Spleen (tissue), 11 donors: Measurements from ENCODE around the gene LRSAM1. TPM values are rescaled to one million over a fixed set of nuclear protein-coding genes. Genes with fewer than 3 reads are reported as not detected.

Experiments
- DNase-seq: peaks from one replicate; pipeline ENCODE4 v3.0.0-alpha.2; 2020
- H3K27ac ChIP-seq, 8 donors: fragments of 200-600 bp; sonication (generic) in 7 of 8; 1 replicate in 4 of 8; 2 replicates in 4 of 8; pipeline versions ENCODE4 v1.5.0 to v1.8.0; 2016 to 2021; ENCODE audit warnings: inconsistent platforms in 4 of 8, mild to moderate bottlenecking in 4 of 8, moderate library complexity in 1 of 8
- H3K27me3 ChIP-seq, 7 donors: fragments of 200-600 bp; sonication (generic) in 6 of 7; replicated peaks in 1 of 7; 1 replicate in 4 of 7; 2 replicates in 3 of 7; pipeline versions ENCODE4 v1.5.0 to v1.8.0; 2016 to 2021; ENCODE audit warnings: inconsistent platforms in 3 of 7, mild to moderate bottlenecking in 1 of 7
- H3K36me3 ChIP-seq, 6 donors: fragments of 200-600 bp; sonication (generic) in 5 of 6; 1 replicate in 4 of 6; 2 replicates in 2 of 6; pipeline versions ENCODE4 v1.5.0 to v1.8.0; 2016 to 2021; ENCODE audit warnings: inconsistent platforms in 2 of 6
- H3K4me1 ChIP-seq, 6 donors: fragments of 200-600 bp; sonication (generic) in 5 of 6; 1 replicate in 3 of 6; 2 replicates in 3 of 6; pipeline versions ENCODE4 v1.5.0 to v1.8.0; 2016 to 2021; ENCODE audit warnings: inconsistent platforms in 3 of 6
- H3K4me3 ChIP-seq, 8 donors: fragments of 200-600 bp; sonication (generic) in 7 of 8; 1 replicate in 4 of 8; 2 replicates in 4 of 8; pipeline versions ENCODE4 v1.5.0 to v1.8.0; 2016 to 2021; ENCODE audit warnings: inconsistent platforms in 4 of 8, mild to moderate bottlenecking in 4 of 8, moderate library complexity in 2 of 8
- H3K9me3 ChIP-seq, 8 donors: fragments of 200-600 bp; sonication (generic) in 7 of 8; 1 replicate in 4 of 8; 2 replicates in 4 of 8; pipeline versions ENCODE4 v1.5.0 to v1.8.0; 2016 to 2021; ENCODE audit warnings: inconsistent platforms in 4 of 8
- POLR2A ChIP-seq, 3 donors: fragments of 450-650 bp; IDR thresholded peaks; one replicate each; pipeline ENCODE4 v1.5.1; 2017; ENCODE audit warnings: antibody characterized with exemption in 3 of 3, mild to moderate bottlenecking in 1 of 3
- POLR2AphosphoS5 ChIP-seq, 3 donors: sonication (generic); formaldehyde crosslinking; IDR thresholded peaks; one replicate each; pipeline ENCODE4 v1.5.1; 2017; ENCODE audit warnings: antibody characterized with exemption in 3 of 3
- WGBS, 5 donors: extraction: QIAGEN DNeasy Blood & Tissue Kit in 3 of 5; methylation state at CpG; one replicate each; pipeline versions ENCODE4 v1.1.5 to v1.1.7; 2013 to 2018; 5-methylcytosine and 5-hydroxymethylcytosine counted together
- intact Hi-C: fragments of 100-400 bp; cut with DNase I; formaldehyde crosslinking; loops from one replicate; pipeline ENCODE4 v1.15.0; 2023; ENCODE audit warnings: low total_unique reads
- polyA plus RNA-seq, 3 donors: library from polyadenylated mRNA; stranded (reverse); fragments of 200-250 nt; gene quantifications; one replicate each; pipeline ENCODE4 v1.2.1, GENCODE V29; 2013
- total RNA-seq, 7 donors: library from RNA; depleted of rRNA in 3 of 7; stranded (reverse); fragments of >200 nt in 3 of 7; fragmentation: NEBNext Ultra II Directional in 4 of 7; extraction: Animal tissue kit (Norgen Biotek cat#: 25700) in 4 of 7; gene quantifications; one replicate each; pipeline versions ENCODE4 v1.1.0 to v1.2.1, GENCODE V29; 2016 to 2021
- TF ChIP-seq, protein P1 (sequence below), 11 experiments: fragments of 200-600 bp in 7 of 11; fragments of 450-650 bp in 4 of 11; sonication (generic) in 4 of 11; IDR thresholded peaks in 8 of 11; conservative IDR thresholded peaks in 3 of 11; 1 replicate in 7 of 11; 2 replicates in 4 of 11; pipeline versions ENCODE4 v1.4.0 to v1.8.0; 2016 to 2021; ENCODE audit warnings: antibody characterized with exemption in 11 of 11, inconsistent platforms in 4 of 11, mild to moderate bottlenecking in 1 of 11
- donor health status: healthy with polysubstance abuse.
- donor health status: DM: no; HTN: no; CAD: no; lungs with moderate emphysema.
- donor health status: DM: no; HTN: no; CAD: no.
- donor health status: Bipolar disorder and iron deficiency.
- donor health status: healthy.
- donor health status: DM: no; HTN: no; CAD: no.
- donor health status: DM: yes; HTN: yes; CAD: no.

Gene LRSAM1
- total and polyA plus RNA-seq, 10 donors = 13.5 to 32.1 (median 25.1) TPM

DNA sequence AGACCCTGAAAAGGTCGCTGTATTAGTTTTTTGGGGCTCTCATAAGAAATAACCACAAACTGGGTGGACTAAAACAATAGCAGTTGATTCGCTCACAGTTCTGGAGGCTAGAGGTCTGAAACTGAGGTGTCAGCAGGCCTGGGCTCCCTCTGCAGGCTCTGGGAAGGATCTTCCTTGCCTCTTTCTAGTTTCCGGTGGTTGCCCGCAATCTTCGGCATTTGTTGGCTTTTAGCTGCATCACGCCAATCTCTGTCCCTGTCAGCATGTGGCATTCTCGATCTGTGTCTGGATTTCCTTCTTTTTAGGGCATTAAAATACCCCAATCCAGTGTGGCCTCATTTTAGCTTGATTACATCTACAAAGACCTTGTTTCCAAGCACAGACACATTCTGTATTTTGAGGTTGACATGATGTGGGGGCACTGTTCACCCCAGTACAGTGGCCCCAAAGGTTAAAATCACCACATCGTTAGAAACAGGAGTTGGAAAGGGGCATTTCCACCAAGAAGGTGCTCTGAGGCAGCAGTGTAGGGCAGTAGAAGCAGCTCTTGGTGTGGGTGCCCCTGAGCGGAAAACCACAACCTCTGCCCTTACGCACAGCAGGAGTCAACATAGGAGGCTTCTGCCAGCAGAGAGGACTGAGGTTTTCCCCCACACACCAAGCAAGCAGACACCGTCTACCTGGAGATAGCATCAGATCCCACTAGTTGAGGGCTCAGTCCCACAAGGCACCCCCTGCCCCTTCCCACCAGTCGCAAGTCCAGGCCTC, 13.6 kb upstream of the LRSAM1 start:
- Histone ChIP-seq H3K27ac (peak overlapping the region in 1 of 8 donors; percentile 16), H3K4me1 (no peaks in the 10 kb centered on the region), H3K36me3 (peaks cover 7 to 100% (median 92%) of the 10 kb centered on the region in 6 donors), H3K27me3 (no peaks in the 10 kb centered on the region), H3K4me3 (no peak overlapping the region), H3K9me3 (no peaks in the 10 kb centered on the region)
- DNase-seq = no peak
- 80 to 87% (median 86%) methylated on average over 11 to 12 of the region's 12 CpGs for WGBS, 5 donors
- TF ChIP-seq, protein P1, sequence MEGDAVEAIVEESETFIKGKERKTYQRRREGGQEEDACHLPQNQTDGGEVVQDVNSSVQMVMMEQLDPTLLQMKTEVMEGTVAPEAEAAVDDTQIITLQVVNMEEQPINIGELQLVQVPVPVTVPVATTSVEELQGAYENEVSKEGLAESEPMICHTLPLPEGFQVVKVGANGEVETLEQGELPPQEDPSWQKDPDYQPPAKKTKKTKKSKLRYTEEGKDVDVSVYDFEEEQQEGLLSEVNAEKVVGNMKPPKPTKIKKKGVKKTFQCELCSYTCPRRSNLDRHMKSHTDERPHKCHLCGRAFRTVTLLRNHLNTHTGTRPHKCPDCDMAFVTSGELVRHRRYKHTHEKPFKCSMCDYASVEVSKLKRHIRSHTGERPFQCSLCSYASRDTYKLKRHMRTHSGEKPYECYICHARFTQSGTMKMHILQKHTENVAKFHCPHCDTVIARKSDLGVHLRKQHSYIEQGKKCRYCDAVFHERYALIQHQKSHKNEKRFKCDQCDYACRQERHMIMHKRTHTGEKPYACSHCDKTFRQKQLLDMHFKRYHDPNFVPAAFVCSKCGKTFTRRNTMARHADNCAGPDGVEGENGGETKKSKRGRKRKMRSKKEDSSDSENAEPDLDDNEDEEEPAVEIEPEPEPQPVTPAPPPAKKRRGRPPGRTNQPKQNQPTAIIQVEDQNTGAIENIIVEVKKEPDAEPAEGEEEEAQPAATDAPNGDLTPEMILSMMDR (IDR thresholded peaks at IDR 0.05 in 8 of 11, conservative IDR thresholded peaks at IDR 0.05 in 3 of 11) = no peak
- no peak for TF ChIP-seq POLR2AphosphoS5 (IDR thresholded peaks at IDR 0.05)
- TF ChIP-seq POLR2A (IDR thresholded peaks at IDR 0.05) = no peak
- intact Hi-C loops = no loop called here

DNA sequence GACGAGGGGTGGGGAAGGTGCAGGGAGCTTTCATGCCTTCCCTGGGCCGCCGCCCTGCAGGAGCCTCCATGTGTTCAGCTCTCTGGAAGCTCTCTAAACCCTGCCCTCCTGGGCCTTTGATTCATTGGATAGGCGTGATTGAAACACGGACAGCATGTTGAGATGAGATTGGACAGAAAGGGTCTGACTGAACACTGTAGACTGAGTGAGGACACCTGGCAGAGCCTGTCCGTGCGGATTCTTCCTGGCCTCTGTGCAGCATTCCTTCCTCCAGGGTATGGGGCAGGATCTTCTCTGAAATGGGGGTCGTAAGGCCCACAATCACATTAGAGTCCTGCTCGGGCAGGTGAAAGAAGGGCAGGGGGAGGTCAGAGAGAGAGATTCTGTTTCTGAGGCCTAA, 12.9 kb upstream of the LRSAM1 start:
- Histone ChIP-seq H3K27me3 (no peaks in the 10 kb centered on the region), H3K4me1 (no peaks in the 10 kb centered on the region), H3K36me3 (peaks cover 3 to 100% (median 93%) of the 10 kb centered on the region in 6 donors), H3K9me3 (no peaks in the 10 kb centered on the region), H3K27ac (no peak overlapping the region), H3K4me3 (no peak overlapping the region)
- DNase-seq = no peak
- 95 to 97% (median 96%) methylated on average over 9 of the region's 9 CpGs for WGBS, 5 donors
- TF ChIP-seq POLR2AphosphoS5 (IDR thresholded peaks at IDR 0.05) (no peak), POLR2A (IDR thresholded peaks at IDR 0.05) (no peak)
- TF ChIP-seq, protein P1 (IDR thresholded peaks at IDR 0.05 in 8 of 11, conservative IDR thresholded peaks at IDR 0.05 in 3 of 11) = no peak
- intact Hi-C loops = no loop called here

DNA sequence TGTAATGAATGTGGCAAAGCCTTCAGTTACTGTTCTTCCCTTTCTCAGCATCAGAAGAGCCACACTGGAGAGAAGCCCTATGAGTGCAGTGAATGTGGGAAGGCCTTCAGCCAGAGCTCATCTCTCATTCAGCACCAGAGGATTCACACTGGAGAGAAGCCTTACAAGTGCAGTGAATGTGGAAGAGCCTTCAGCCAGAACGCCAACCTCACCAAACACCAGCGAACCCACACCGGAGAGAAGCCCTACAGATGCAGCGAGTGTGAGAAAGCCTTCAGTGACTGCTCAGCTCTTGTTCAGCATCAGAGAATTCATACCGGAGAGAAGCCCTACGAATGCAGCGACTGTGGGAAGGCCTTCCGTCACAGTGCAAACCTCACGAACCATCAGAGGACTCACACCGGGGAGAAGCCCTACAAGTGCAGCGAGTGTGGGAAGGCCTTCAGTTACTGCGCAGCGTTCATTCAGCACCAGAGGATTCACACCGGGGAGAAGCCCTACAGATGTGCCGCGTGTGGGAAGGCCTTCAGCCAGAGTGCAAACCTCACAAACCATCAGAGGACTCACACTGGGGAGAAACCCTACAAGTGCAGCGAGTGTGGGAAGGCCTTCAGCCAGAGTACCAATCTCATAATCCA, 6.9 kb upstream of the LRSAM1 start:
- 87 to 99% (median 94%) methylated on average over 14 to 17 of the region's 17 CpGs for WGBS, 5 donors
- intact Hi-C loops = no loop called here
- Histone ChIP-seq H3K36me3 (peaks cover 0 to 100% (median 94%) of the 10 kb centered on the region in 6 donors), H3K27me3 (no peaks in the 10 kb centered on the region), H3K27ac (no peak overlapping the region), H3K9me3 (peaks cover 0 to 14% (median 0%) of the 10 kb centered on the region in 8 donors), H3K4me1 (peaks cover 7 to 25% (median 12%) of the 10 kb centered on the region in 6 donors), H3K4me3 (no peak overlapping the region)
- DNase-seq = no peak
- TF ChIP-seq, protein P1 (IDR thresholded peaks at IDR 0.05 in 8 of 11, conservative IDR thresholded peaks at IDR 0.05 in 3 of 11) = no peak
- TF ChIP-seq POLR2AphosphoS5 (IDR thresholded peaks at IDR 0.05) = no peak
- no peak for TF ChIP-seq POLR2A (IDR thresholded peaks at IDR 0.05)
